Activated naive CD4-positive, alpha-beta T cell treated with anti-CD3 and anti-CD28 coated beads for 36 hours (primary cell): ENCODE results near the gene AKT1. TPM values are rescaled to one million over a fixed set of nuclear protein-coding genes. Genes with fewer than 3 reads are reported as not detected.

Experiments
- CTCF ChIA-PET: fragments of 350-600 bp; sonication (Branson Sonifier 250); formaldehyde crosslinking; loops from one replicate; lab custom pipeline; 2021; ENCODE audit warnings: antibody characterized with exemption; lab: Charles Lee
- DNase-seq: peaks from one replicate; pipeline ENCODE4 v3.0.0-alpha.2; 2020
- H3K27ac Mint-ChIP-seq: one replicate; pipeline ENCODE4 v1.8.0; 2021; ENCODE audit warnings: mild to moderate bottlenecking, mixed read lengths
- H3K27me3 Mint-ChIP-seq: one replicate; pipeline ENCODE4 v1.8.0; 2021; ENCODE audit warnings: low read depth, mixed read lengths
- H3K36me3 Mint-ChIP-seq: one replicate; pipeline ENCODE4 v1.8.0; 2021; ENCODE audit warnings: low read depth, mixed read lengths
- H3K4me1 Mint-ChIP-seq: one replicate; pipeline ENCODE4 v1.8.0; 2021; ENCODE audit warnings: low read depth, mixed read lengths
- H3K4me3 Mint-ChIP-seq: one replicate; pipeline ENCODE4 v1.8.0; 2021; ENCODE audit warnings: mild to moderate bottlenecking, moderate library complexity, mixed read lengths
- H3K9me3 Mint-ChIP-seq: one replicate; pipeline ENCODE4 v1.8.0; 2021; ENCODE audit warnings: mixed read lengths
- intact Hi-C: fragments of 100-400 bp; cut with micrococcal nuclease; formaldehyde crosslinking; loops from one replicate; pipeline ENCODE4 v1.15.1; 2023
- total RNA-seq, 2 experiments: library from RNA; stranded (reverse); gene quantifications; one replicate each; pipeline ENCODE4 v1.2.3, GENCODE V29; 2021

The AKT1 gene
- total RNA-seq, 2 experiments from 2014 or later = 114 to 115 TPM

DNA sequence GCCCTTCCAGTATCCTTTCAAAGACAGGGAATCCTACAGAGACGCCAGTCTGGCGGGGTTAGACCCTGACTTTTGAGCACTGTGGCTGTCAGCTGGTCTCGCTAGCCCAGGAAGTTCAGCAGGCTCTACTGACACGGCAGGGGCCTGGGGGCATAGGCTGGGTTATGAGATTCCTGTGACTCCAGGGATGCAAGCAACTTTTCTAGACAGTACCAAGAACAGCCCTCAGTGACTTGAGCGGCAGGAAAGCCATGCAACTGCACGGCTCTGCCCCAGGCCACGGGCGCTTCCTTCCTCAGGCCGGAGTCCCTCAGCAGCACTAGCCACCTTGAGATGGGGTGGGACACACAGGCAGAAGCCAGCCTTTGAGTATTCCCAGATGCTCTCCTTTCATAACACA is 47.7 kb downstream of the AKT1 start:
- intact Hi-C loops = no loop called here
- H3K36me3 Mint-ChIP-seq = no peaks in the 10 kb centered on the region
- no peaks in the 10 kb centered on the region for H3K9me3 Mint-ChIP-seq
- CTCF ChIA-PET = no interaction called here
- H3K4me3 Mint-ChIP-seq = no peak overlapping the region
- no peaks in the 10 kb centered on the region for H3K27me3 Mint-ChIP-seq
- H3K4me1 Mint-ChIP-seq = no peaks in the 10 kb centered on the region
- no peak for DNase-seq
- no peak overlapping the region for H3K27ac Mint-ChIP-seq

DNA sequence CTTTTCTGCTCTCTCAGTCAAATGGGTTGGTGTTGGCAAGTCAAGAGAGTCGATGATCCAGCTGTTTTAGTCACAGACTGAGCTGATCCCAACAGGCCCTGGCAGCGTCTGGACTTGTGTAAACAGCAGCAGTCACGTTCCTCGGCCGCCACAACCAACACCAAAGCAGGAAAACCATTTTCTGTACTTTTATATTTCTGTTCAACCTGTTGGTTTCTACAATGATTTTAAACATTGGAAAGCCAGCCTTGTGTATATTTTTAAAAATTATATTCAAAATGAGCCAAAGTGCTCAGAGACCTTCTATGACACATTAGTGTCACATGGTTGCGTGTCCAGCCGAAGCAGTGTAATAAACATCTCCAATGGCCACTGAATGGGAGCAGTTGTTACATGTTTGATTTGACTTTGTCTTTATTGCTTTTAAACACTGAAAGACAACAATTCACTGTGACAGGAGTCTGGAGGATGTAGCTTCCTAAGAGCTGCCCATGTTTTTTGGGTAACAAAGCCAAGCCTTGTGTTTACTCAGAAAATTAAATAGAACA is 48.5 kb downstream of the AKT1 start:
- DNase-seq = no peak
- Mint-ChIP-seq H3K4me3 (no peak overlapping the region), H3K27me3 (no peaks in the 10 kb centered on the region), H3K9me3 (no peaks in the 10 kb centered on the region), H3K36me3 (no peaks in the 10 kb centered on the region), H3K27ac (no peak overlapping the region), H3K4me1 (no peaks in the 10 kb centered on the region)
- CTCF ChIA-PET = no interaction called here
- intact Hi-C loops = no loop called here

DNA sequence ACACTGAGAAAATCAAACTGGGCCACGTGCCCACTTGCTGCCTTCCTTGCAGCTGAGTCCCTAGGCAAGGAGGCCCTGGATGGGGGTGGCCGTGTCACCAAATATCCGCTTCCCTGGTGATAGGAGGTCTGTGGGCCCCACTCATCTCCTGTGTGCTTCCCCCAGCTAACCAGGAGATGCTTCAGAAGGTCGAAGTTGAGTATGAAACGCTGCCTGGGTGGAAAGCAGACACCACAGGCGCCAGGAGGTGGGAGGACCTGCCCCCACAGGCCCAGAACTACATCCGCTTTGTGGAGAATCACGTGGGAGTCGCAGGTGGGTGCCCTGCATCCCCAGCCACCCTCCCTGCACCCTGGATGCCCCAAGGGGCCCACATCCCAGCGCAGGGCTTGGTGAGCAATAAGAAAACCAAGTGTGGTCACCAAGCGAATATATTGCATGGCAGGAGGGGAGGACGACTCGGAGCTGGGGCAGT is 49.4 kb downstream of the AKT1 start:
- no peak overlapping the region for H3K27ac Mint-ChIP-seq
- CTCF ChIA-PET = no interaction called here
- H3K27me3 Mint-ChIP-seq = no peaks in the 10 kb centered on the region
- H3K9me3 Mint-ChIP-seq = no peaks in the 10 kb centered on the region
- H3K4me1 Mint-ChIP-seq = no peaks in the 10 kb centered on the region
- no peak overlapping the region for H3K4me3 Mint-ChIP-seq
- intact Hi-C loops = no loop called here
- no peaks in the 10 kb centered on the region for H3K36me3 Mint-ChIP-seq
- no peak for DNase-seq

DNA sequence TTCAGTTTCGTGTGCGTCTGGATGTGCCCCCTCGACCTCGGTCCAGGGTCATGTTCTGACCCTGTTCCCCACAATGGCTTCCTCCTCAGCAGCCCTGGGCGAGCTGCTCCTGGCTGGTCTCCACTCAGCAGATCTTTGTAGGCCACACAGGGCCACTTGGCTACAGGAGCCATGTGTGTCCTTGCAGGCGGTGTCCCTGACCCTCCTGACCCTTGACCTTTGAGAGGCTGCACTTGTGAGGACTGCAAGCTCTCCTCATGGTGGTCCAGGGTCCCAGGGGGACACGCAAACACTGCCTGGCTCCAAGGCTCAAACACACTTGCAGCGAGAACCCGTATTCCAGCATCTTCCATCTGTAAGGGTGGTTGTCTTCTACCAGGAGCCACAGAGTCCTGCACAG is 50.1 kb downstream of the AKT1 start:
- Mint-ChIP-seq H3K9me3 (no peaks in the 10 kb centered on the region), H3K4me1 (no peaks in the 10 kb centered on the region), H3K27me3 (no peaks in the 10 kb centered on the region), H3K36me3 (no peaks in the 10 kb centered on the region), H3K4me3 (no peak overlapping the region), H3K27ac (no peak overlapping the region)
- DNase-seq = no peak
- intact Hi-C loops = no loop called here
- CTCF ChIA-PET = no interaction called here

DNA sequence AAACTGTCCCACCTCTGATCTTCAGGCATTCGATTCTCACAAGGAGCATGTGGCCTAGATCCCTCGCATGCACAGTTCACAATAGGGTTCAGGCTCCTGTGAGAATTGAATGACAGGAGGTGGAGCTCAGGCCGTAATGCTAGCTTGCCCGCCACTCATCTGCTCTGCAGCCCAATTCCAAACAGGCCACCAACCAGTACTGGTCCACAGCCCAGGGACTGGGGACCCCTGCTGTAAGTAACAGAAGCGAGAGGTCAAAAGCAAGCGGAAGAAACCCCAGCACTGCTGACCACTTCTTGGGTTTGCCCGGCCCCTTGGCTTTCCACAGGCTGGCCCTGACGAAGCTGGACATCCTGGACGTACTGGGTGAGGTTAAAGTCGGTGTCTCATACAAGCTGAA is 51.1 kb downstream of the AKT1 start:
- DNase-seq = no peak
- H3K27ac Mint-ChIP-seq = no peak overlapping the region
- H3K9me3 Mint-ChIP-seq = no peaks in the 10 kb centered on the region
- no peaks in the 10 kb centered on the region for H3K27me3 Mint-ChIP-seq
- intact Hi-C loops = no loop called here
- H3K4me1 Mint-ChIP-seq = no peaks in the 10 kb centered on the region
- CTCF ChIA-PET = interaction anchor here (1.0 kb wide), 1 partner anchor 9 kb away, joined by 3 read pairs; the partner anchor contains the start of gene SIVA1
- H3K4me3 Mint-ChIP-seq = no peak overlapping the region
- H3K36me3 Mint-ChIP-seq = no peaks in the 10 kb centered on the region

DNA sequence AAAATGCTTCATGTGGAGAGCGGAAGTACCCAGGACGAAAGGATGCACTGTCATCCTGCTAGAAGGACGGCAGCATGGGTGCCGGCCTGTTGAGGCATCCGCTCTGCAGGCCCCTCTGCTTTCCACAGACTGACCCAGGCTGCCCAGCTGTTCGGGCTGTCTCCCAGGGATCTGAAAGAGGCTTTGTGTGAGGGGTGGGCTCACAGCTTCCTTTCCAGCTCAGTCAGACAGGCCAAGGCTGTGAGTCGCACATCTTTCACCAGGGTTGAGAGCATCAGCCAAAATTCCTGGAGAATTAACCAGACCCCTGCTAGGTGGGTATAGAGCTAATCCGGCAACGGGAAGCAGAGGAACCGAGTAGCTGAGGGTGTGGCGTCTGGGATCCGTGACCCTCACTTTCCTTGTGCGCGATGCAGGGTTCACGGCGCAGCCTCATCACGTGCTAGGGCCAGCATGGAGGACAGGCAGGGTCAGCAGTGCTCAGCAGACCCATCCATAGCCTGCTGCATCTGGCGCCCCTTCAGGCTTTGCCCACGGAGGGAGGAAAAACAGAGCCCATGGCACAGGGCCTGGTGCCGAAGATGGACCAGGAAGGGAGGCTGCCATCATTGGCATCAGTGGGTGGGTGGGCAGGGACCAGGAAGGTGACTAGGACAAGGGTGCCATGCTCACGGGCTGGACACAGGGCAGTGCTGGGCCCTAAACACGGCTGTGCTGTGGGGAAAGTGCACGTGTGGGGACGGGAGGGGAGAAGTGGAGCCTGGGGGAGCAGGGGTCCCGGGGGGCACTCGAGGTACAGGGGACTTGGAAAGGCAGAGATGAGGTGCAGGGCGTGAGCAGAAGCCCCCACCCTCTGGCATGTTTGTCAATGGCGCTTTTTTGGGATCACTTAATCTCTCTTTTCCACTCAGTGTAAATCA is 51.8 kb downstream of the AKT1 start:
- no peak overlapping the region for H3K27ac Mint-ChIP-seq
- intact Hi-C loops = no loop called here

DNA sequence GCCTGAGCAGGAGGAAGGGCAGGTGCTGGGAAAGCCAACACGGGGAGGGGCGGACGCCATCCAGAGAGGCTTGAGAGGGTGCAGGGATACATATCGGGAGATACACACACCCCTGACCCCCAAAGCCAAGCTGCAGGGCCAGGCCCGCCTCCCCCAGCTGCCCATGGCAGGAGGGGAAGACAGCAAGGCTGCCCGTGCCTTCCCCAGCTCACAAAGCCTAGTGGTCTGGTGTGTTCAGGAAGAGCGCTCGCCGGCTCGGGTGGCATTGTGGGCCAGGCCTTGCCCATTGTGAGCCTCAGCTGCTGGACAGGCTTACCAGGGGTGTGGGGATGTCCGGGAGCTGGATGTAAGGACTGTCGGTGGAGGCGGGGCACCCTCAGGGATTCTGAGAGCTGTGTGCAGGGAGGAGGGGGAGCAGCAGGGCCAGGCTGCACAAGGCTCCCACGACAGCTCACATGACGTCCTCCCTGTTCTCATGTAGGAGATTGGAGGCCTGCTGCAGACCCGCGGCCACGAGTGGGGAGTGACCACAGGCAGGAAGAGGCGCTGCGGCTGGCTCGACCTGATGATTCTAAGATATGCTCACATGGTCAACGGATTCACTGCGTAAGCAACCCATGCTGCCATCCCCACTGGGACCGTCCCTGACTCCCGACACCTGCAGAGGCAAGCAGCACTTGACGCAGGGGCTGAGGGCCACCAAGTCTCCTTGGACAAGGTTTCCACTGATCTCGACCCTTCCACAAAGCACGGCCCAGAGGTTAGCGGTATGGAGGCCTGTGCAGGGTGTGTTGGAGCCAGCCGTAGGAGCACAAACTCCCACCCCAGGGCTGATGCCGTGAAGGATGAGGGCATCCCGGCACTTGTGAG is 52.7 kb downstream of the AKT1 start:
- no peak overlapping the region for H3K4me3 Mint-ChIP-seq
- no peaks in the 10 kb centered on the region for H3K36me3 Mint-ChIP-seq
- CTCF ChIA-PET = interaction anchor here (0.5 to 0.6 kb wide), 2 partner anchors 22 to 23 kb away, joined by 3 to 4 read pairs; no protein-coding TSS in a partner anchor
- H3K9me3 Mint-ChIP-seq = no peaks in the 10 kb centered on the region
- no peak for DNase-seq
- intact Hi-C loops = no loop called here
- no peak overlapping the region for H3K27ac Mint-ChIP-seq
- H3K27me3 Mint-ChIP-seq = no peaks in the 10 kb centered on the region
- no peaks in the 10 kb centered on the region for H3K4me1 Mint-ChIP-seq

More for the DNA sequence above, 51.8 kb downstream of the AKT1 start:
- H3K4me1 Mint-ChIP-seq = no peaks in the 10 kb centered on the region
- no peaks in the 10 kb centered on the region for H3K9me3 Mint-ChIP-seq
- DNase-seq = no peak
- no peak overlapping the region for H3K4me3 Mint-ChIP-seq
- no peaks in the 10 kb centered on the region for H3K27me3 Mint-ChIP-seq
- CTCF ChIA-PET = interaction anchor here (0.6 to 1.0 kb wide), 2 partner anchors 9 to 21 kb away, joined by 3 read pairs; partner anchors contain the start of gene SIVA1
- H3K36me3 Mint-ChIP-seq = no peaks in the 10 kb centered on the region

DNA sequence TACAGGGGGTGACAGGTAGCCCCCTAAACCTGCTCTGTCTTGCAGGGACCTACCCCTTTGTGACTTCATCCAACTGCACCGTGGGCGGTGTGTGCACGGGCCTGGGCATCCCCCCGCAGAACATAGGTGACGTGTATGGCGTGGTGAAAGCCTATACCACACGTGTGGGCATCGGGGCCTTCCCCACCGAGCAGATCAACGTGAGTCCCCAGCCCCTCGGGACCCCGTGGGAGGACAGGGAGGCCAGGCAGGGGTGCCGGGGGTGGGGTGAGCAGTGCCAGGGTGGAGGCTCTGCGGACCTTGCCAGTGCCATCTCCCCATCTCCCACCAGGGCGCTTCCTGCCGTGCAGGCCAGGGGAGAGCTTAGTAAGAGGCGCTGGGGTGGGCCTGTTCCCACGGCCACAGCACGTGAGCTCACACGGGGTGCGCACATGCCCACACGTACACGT is 53.7 kb downstream of the AKT1 start:
- H3K4me3 Mint-ChIP-seq = no peak overlapping the region
- H3K27me3 Mint-ChIP-seq = no peaks in the 10 kb centered on the region
- no peak for DNase-seq
- H3K27ac Mint-ChIP-seq = no peak overlapping the region
- no peaks in the 10 kb centered on the region for H3K4me1 Mint-ChIP-seq
- CTCF ChIA-PET = interaction anchor here (0.5 kb wide), 1 partner anchor 24 kb away, joined by 4 read pairs; no protein-coding TSS in a partner anchor
- no peaks in the 10 kb centered on the region for H3K36me3 Mint-ChIP-seq
- intact Hi-C loops = no loop called here
- no peaks in the 10 kb centered on the region for H3K9me3 Mint-ChIP-seq

DNA sequence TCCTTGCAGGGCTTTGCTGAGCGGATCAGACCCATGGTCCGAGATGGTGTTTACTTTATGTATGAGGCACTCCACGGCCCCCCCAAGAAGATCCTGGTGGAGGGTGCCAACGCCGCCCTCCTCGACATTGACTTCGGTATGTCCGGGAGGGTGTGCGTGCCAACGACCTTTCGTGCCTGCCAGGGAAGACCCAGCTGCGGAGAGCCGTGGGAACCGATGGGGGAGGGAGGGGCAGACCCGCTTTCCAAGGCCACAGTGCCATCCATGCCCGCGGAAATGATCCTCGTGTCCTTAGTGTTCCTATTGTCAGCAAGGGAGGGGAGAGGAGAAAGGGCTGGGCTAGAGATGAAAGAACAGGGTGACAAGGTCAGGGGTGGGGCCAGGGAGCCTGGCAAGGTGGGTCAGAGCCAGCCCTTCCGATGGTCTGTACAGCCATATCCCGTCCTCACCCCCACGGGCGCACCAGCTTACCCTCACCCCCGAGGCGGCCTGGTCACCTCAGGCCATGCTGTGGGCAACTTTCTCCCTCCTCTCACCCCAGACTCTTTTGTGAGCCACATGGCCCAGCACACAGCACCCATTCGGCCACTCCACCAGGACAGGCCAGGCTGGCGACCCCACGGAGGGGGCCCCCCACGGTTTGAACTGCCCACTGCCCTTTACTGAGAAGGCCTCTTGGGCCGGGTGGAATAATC is 54.3 kb downstream of the AKT1 start:
- no peaks in the 10 kb centered on the region for H3K36me3 Mint-ChIP-seq
- H3K27ac Mint-ChIP-seq = no peak overlapping the region
- intact Hi-C loops = no loop called here
- H3K4me1 Mint-ChIP-seq = no peaks in the 10 kb centered on the region
- DNase-seq = no peak
- CTCF ChIA-PET = no interaction called here
- H3K9me3 Mint-ChIP-seq = no peaks in the 10 kb centered on the region
- H3K4me3 Mint-ChIP-seq = no peak overlapping the region
- no peaks in the 10 kb centered on the region for H3K27me3 Mint-ChIP-seq

DNA sequence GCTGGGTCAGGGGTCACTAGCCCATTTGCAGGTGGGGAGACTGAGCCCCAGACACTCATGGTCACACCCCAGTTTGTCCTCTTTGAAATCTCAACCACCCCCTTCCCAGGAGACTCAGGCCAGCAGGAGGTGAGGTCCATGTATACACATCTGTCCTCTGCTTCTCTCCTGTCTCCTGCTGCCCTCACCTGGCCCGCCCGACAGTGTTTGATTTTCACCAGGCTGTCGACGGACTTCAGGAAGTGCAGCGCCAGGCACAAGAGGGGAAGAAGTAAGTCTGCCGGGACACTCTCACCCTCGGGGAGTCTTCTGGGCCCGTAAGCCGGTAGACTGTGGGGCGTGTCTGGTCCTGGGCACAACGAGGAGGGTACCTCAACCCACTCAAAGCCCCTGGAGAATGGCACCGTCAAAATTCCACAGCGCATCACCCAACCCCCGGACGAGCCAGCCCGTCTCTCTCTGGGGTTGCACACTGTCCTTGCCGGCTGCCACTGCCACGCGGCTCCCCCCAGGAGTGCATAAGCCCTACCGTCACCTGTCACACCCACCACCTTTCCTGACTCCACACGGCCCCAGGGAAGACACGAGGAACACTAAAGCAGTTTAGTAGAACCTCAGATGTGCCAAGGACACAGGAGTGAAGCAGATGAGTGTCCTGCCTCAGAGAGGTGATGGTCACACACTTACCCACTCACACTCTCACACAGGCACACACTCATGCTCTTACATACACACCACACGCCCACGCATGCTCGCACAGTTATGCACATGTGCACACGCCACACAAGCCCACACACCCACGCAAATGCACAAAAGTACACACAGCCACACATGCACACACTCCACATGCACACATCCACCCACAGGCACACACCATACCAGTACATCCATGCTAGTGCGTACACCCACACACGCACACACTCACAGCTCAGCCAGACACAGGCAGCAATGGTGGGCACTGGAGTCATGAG is 55.7 kb downstream of the AKT1 start:
- H3K27ac Mint-ChIP-seq = no peak overlapping the region
- no peak for DNase-seq
- intact Hi-C loops = no loop called here
- no peaks in the 10 kb centered on the region for H3K9me3 Mint-ChIP-seq
- no peaks in the 10 kb centered on the region for H3K27me3 Mint-ChIP-seq
- no peaks in the 10 kb centered on the region for H3K4me1 Mint-ChIP-seq
- no peak overlapping the region for H3K4me3 Mint-ChIP-seq
- CTCF ChIA-PET = no interaction called here
- no peaks in the 10 kb centered on the region for H3K36me3 Mint-ChIP-seq

DNA sequence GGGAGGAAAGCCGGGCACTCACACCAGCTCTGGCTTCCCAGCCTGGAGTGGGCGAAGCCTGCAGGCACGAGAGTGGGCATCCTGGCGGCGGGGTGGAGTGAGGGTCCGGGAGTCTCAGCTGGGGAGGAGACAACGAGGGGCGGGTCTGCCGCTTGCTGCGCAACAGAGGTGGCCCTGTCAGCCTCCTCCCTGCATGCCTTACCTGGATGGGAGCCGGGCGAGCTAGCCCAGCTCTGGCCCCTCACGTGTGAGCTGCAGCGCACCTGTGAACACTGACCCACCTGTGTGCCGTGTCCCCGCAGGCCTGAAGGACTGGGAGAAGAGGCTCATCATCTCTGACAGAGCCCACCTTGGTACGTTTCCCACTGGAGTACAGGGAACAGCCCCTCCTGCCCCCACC is 56.5 kb downstream of the AKT1 start:
- CTCF ChIA-PET = no interaction called here
- DNase-seq = no peak
- no peaks in the 10 kb centered on the region for H3K27me3 Mint-ChIP-seq
- intact Hi-C loops = no loop called here
- no peaks in the 10 kb centered on the region for H3K36me3 Mint-ChIP-seq
- no peak overlapping the region for H3K4me3 Mint-ChIP-seq
- H3K4me1 Mint-ChIP-seq = no peaks in the 10 kb centered on the region
- no peak overlapping the region for H3K27ac Mint-ChIP-seq
- no peaks in the 10 kb centered on the region for H3K9me3 Mint-ChIP-seq
